HG03159 (cell line): Measurements from ENCODE around the gene WNT4.

ENCODE experiments used
- ATAC-seq: cut with Tn5 transposase; IDR thresholded peaks from one replicate; pipeline ENCODE4 v1.9.1; 2021; ENCODE audit warnings: mild to moderate bottlenecking, moderate library complexity; ENCODE audit not compliant: unreplicated experiment

Gene WNT4

GRCh38 chr1:22089134-22089571 is 53.7 kb downstream of the WNT4 start:
- no peak for ATAC-seq

GRCh38 chr1:22088331-22088730 is 54.6 kb downstream of the WNT4 start:
- ATAC-seq, result no peak

DNA sequence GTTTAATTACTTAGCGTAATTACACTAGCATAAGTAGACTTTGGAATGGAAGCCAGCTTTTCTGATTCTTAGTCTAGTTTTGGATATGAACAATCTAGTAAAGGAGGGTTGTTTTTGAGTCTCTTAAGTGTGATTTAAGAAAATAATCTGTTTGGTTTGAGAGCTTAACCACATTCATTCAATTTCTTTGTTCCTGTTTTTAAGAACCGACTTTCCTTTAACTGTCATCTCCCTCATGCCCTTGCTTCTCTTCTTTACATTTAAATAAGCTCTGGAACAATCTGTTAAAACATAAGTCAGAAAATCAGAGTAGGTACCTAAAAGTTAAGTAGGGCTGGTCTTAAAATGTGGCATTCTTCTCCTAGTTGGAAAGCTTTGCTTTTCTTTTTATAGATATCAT is 62.7 kb downstream of the WNT4 start:
- no peak for ATAC-seq

- no peak for ATAC-seq
Measured at GRCh38 chr1:22078133-22078532, 64.8 kb downstream of the WNT4 start.

GRCh38 chr1:22077728-22078127 is 65.2 kb downstream of the WNT4 start:
- ATAC-seq, result no peak

DNA sequence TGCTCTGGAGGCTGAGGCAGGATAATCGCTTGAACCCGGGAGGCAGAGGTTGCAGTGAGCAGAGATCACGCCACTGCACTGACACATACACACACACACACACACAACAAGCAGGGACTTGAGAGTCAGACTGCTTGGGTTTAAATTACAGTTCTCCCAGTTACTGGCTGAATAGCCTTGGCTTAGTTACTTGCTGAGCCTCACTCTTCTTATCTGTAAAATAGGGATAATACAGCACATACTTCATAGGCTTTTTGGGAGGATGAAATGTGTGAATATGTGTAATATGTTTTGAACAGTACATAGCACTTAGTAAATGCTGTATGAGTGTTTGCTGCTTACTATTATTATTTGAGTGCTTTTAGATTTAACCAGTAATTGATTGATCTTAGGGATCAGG is 66.6 kb downstream of the WNT4 start:
- no peak for ATAC-seq

DNA sequence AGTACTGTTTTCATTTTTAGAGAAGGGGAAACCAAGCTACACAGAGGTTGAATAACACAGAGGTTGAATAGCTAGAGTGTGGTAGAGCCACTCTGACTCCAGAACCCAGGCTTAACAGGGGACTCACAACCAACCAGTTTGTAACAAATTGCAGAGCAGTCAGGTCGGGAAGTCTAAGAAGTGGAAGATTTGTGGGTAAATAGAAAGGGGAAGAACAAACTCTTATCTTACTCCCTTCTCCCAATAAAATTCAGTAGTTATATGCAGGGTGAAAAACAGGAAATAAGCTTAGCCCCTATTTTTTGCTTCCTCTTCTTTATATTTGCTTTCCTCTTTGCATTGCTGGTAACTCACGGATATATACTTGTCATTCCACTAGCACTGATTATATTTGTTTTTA is 67.2 kb downstream of the WNT4 start:
- no peak for ATAC-seq

DNA sequence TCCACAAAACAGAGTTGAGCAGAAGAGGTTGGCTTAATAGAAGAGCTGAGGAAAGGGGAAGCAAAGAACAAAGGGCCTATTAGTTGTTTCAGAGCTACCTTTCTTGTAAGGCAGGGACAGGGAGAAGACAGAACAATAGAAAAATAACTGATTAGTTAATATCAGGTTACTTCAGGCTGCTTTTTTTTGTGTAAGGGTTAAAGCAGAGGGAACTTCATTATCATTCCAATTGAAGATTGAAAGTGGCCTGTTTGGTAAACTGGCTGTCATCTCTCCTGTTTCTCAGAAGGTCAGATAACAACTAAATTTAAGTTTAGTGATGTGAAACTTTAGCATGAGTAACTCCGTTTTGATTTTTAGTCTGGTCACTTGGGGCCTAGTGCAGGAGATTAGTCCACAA is 68.1 kb downstream of the WNT4 start:
- no peak for ATAC-seq

DNA sequence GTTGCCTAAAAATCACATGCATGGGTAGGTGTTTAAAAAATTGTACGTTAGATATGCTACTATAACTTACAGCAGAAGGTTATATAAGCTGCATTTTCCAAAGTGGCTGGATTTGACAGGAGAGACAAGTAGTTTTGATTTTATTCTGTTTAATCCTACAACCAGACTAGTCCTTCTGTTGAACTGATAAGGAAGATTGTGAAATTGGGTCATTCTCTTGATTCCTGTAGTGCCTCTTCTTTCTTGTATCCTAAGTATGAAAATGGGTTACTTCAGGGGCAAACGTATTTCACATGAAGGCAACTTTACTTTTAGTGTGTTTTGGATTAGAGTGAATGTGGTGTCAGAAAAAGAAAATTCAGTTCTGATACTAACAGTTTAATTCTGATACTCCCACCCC is 71.4 kb downstream of the WNT4 start:
- ATAC-seq, result no peak
